WTC11 (cell line): ENCODE measurements around the gene SLIT3. TPM values are rescaled to one million over a fixed set of nuclear protein-coding genes. Genes with fewer than 3 reads are reported as not detected.
A peak's percentile ranks its signal among the peaks of the same experiment; 100 is the strongest.

Experiments used
- ATAC-seq: fragments of 200-7000 bp; cut with Tn5 transposase; 2 replicates; pipeline ENCODE4 v1.10.0; 2021; ENCODE audit warnings: mild to moderate bottlenecking, moderate library complexity
- CTCF ChIA-PET: fragments of 300-600 bp; sonication (Branson Sonifier 250); formaldehyde crosslinking; loops from one replicate; lab custom pipeline; 2021; ENCODE audit warnings: antibody characterized with exemption; lab: Charles Lee
- POLR2A ChIA-PET: fragments of 350-600 bp; sonication (Branson Sonifier 250); formaldehyde crosslinking; loops from one replicate; lab custom pipeline; 2021; ENCODE audit warnings: antibody characterized with exemption; lab: Charles Lee
- DNase-seq: peaks from one replicate; pipeline ENCODE4 v3.0.0; 2021; ENCODE audit warnings: low spot score
- H3K27ac Mint-ChIP-seq: 2 replicates; pipeline ENCODE4 v1.8.0; 2021; ENCODE audit warnings: mixed read lengths
- H3K27me3 Mint-ChIP-seq: 2 replicates; pipeline ENCODE4 v1.8.0; 2021; ENCODE audit warnings: low read depth, mild to moderate bottlenecking, moderate library complexity, mixed read lengths
- H3K36me3 Mint-ChIP-seq: 2 replicates; pipeline ENCODE4 v1.8.0; 2021; ENCODE audit warnings: mixed read lengths
- H3K4me1 Mint-ChIP-seq: 2 replicates; pipeline ENCODE4 v1.8.0; 2022; ENCODE audit warnings: mixed read lengths
- H3K4me3 Mint-ChIP-seq: 2 replicates; pipeline ENCODE4 v1.8.0; 2021; ENCODE audit warnings: mild to moderate bottlenecking, moderate library complexity, mixed read lengths
- H3K9me3 Mint-ChIP-seq: 2 replicates; pipeline ENCODE4 v1.8.0; 2021; ENCODE audit warnings: mixed read lengths
- CREB1 ChIP-seq: sonication (generic); formaldehyde crosslinking; IDR thresholded peaks from 2 replicates; pipeline ENCODE4 v1.8.0; 2023; ENCODE audit warnings: mild to moderate bottlenecking, missing genetic modification reagents
- CREM ChIP-seq: sonication (generic); formaldehyde crosslinking; IDR thresholded peaks from 2 replicates; pipeline ENCODE4 v1.8.1; 2022; ENCODE audit warnings: mild to moderate bottlenecking, missing genetic modification reagents, moderate library complexity
- E2F5 ChIP-seq: sonication (generic); formaldehyde crosslinking; IDR thresholded peaks from 2 replicates; pipeline ENCODE4 v1.8.1; 2022; ENCODE audit warnings: mild to moderate bottlenecking, moderate library complexity, missing genetic modification reagents
- ERG ChIP-seq: fragments of 250-450 bp; sonication (Bioruptor Pico); IDR thresholded peaks from 2 replicates; pipeline ENCODE4 v1.8.0; 2021; ENCODE audit warnings: mild to moderate bottlenecking
- GTF2I ChIP-seq: fragments of 250-450 bp; sonication (Bioruptor Pico); conservative IDR thresholded peaks from 2 replicates; pipeline ENCODE4 v1.4.0; 2021; ENCODE audit warnings: mild to moderate bottlenecking
- KAT7 ChIP-seq: sonication (generic); formaldehyde crosslinking; IDR thresholded peaks from 2 replicates; pipeline ENCODE4 v1.8.1; 2023; ENCODE audit warnings: missing genetic modification reagents, mild to moderate bottlenecking, borderline replicate concordance
- MAX ChIP-seq: sonication (generic); formaldehyde crosslinking; IDR thresholded peaks from 2 replicates; pipeline ENCODE4 v1.8.0; 2022; ENCODE audit warnings: mild to moderate bottlenecking, missing genetic modification reagents
- NFATC4 ChIP-seq: fragments of 250-450 bp; sonication (Bioruptor Pico); IDR thresholded peaks from 2 replicates; pipeline ENCODE4 v1.9.0; 2021; ENCODE audit warnings: mild to moderate bottlenecking
- NFYB ChIP-seq: sonication (generic); formaldehyde crosslinking; conservative IDR thresholded peaks from 2 replicates; pipeline ENCODE4 v1.8.0; 2022; ENCODE audit warnings: low read depth, missing genetic modification reagents
- NR3C1 ChIP-seq: sonication (generic); formaldehyde crosslinking; conservative IDR thresholded peaks from 2 replicates; pipeline ENCODE4 v1.8.1; 2023; ENCODE audit warnings: low read depth, mild to moderate bottlenecking, missing genetic modification reagents
- OVOL2 ChIP-seq: fragments of 250-450 bp; sonication (Bioruptor Pico); IDR thresholded peaks from 2 replicates; pipeline ENCODE4 v1.9.0; 2021; ENCODE audit warnings: mild to moderate bottlenecking, borderline replicate concordance
- RELA ChIP-seq: sonication (generic); formaldehyde crosslinking; IDR thresholded peaks from 2 replicates; pipeline ENCODE4 v1.8.1; 2022; ENCODE audit warnings: missing genetic modification reagents, mild to moderate bottlenecking, borderline replicate concordance
- SMAD3 ChIP-seq: sonication (generic); formaldehyde crosslinking; IDR thresholded peaks from 2 replicates; pipeline ENCODE4 v1.8.0; 2022; ENCODE audit warnings: missing genetic modification reagents, mild to moderate bottlenecking, borderline replicate concordance
- SMAD4 ChIP-seq: sonication (generic); formaldehyde crosslinking; IDR thresholded peaks from 2 replicates; pipeline ENCODE4 v1.8.0; 2022; ENCODE audit warnings: mild to moderate bottlenecking, missing genetic modification reagents
- TCF7 ChIP-seq: sonication (generic); formaldehyde crosslinking; IDR thresholded peaks from 2 replicates; pipeline ENCODE4 v1.8.0; 2022; ENCODE audit warnings: mild to moderate bottlenecking, low read depth, missing genetic modification reagents, moderate library complexity
- TEAD4 ChIP-seq: sonication (generic); formaldehyde crosslinking; IDR thresholded peaks from 2 replicates; pipeline ENCODE4 v1.8.0; 2022; ENCODE audit warnings: mild to moderate bottlenecking, missing genetic modification reagents
- ZMAT4 ChIP-seq: fragments of 250-450 bp; sonication (Bioruptor Pico); IDR thresholded peaks from 2 replicates; pipeline ENCODE4 v1.9.0; 2021; ENCODE audit warnings: mild to moderate bottlenecking
- ZNF396 ChIP-seq: fragments of 250-450 bp; sonication (Bioruptor Pico); IDR thresholded peaks from 2 replicates; pipeline ENCODE4 v1.8.0; 2021; ENCODE audit warnings: mild to moderate bottlenecking, moderate library complexity, borderline replicate concordance
- ZNF423 ChIP-seq: fragments of 250-450 bp; sonication (Bioruptor Pico); IDR thresholded peaks from 2 replicates; pipeline ENCODE4 v2.1.2; 2022; ENCODE audit warnings: mild to moderate bottlenecking, moderate library complexity
- total RNA-seq: library from RNA; stranded (reverse); gene quantifications from 3 replicates; pipeline ENCODE4 v1.2.3, GENCODE V29; 2021
- TF ChIP-seq, protein P1 (sequence below): fragments of 250-450 bp; sonication (Bioruptor Pico); IDR thresholded peaks from 2 replicates; pipeline ENCODE4 v1.9.0; 2021; ENCODE audit warnings: mild to moderate bottlenecking, borderline replicate concordance
- TF ChIP-seq, protein P2 (sequence below): sonication (generic); formaldehyde crosslinking; IDR thresholded peaks from 2 replicates; pipeline ENCODE4 v1.8.1; 2023; ENCODE audit warnings: mild to moderate bottlenecking, moderate library complexity, missing genetic modification reagents

SLIT3 gene
- total RNA-seq, 1 experiment from 2014 or later, result 1.9 TPM

GRCh38 chr5:168879331-168879730 lies 421.6 kb downstream of the SLIT3 start (continued):
- TF ChIP-seq MAX (CRISPR knock-in tag) (no peak), CREM (no peak), NR3C1 (CRISPR knock-in tag) (no peak), E2F5 (no peak), ZMAT4 (CRISPR knock-in tag) (no peak), ZNF423 (no peak), NFATC4 (no peak)

GRCh38 chr5:168878135-168878745 lies 422.7 kb downstream of the SLIT3 start:
- TF ChIP-seq SMAD4 (CRISPR knock-in tag) (no peak), RELA (no peak), SMAD3 (CRISPR knock-in tag) (no peak), CREB1 (no peak), TCF7 (CRISPR knock-in tag) (no peak), KAT7 (CRISPR knock-in tag) (no peak), ZNF396 (no peak), NFYB (no peak)
- TF ChIP-seq, protein P1, sequence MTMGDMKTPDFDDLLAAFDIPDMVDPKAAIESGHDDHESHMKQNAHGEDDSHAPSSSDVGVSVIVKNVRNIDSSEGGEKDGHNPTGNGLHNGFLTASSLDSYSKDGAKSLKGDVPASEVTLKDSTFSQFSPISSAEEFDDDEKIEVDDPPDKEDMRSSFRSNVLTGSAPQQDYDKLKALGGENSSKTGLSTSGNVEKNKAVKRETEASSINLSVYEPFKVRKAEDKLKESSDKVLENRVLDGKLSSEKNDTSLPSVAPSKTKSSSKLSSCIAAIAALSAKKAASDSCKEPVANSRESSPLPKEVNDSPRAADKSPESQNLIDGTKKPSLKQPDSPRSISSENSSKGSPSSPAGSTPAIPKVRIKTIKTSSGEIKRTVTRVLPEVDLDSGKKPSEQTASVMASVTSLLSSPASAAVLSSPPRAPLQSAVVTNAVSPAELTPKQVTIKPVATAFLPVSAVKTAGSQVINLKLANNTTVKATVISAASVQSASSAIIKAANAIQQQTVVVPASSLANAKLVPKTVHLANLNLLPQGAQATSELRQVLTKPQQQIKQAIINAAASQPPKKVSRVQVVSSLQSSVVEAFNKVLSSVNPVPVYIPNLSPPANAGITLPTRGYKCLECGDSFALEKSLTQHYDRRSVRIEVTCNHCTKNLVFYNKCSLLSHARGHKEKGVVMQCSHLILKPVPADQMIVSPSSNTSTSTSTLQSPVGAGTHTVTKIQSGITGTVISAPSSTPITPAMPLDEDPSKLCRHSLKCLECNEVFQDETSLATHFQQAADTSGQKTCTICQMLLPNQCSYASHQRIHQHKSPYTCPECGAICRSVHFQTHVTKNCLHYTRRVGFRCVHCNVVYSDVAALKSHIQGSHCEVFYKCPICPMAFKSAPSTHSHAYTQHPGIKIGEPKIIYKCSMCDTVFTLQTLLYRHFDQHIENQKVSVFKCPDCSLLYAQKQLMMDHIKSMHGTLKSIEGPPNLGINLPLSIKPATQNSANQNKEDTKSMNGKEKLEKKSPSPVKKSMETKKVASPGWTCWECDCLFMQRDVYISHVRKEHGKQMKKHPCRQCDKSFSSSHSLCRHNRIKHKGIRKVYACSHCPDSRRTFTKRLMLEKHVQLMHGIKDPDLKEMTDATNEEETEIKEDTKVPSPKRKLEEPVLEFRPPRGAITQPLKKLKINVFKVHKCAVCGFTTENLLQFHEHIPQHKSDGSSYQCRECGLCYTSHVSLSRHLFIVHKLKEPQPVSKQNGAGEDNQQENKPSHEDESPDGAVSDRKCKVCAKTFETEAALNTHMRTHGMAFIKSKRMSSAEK (CRISPR knock-in tag), result no peak
- ChIA-PET POLR2A (no interaction called here), CTCF (interaction anchor here (0.6 kb wide), 1 partner anchor 138 kb away, joined by 4 read pairs; no protein-coding TSS in a partner anchor)
- no peak for DNase-seq
- no peaks in the 10 kb centered on the region for H3K9me3 Mint-ChIP-seq
- no peaks in the 10 kb centered on the region for H3K36me3 Mint-ChIP-seq
- H3K4me1 Mint-ChIP-seq, result peaks cover 54% of the 10 kb centered on the region
- H3K27ac Mint-ChIP-seq, result no peak overlapping the region
- no peak for ATAC-seq
- H3K4me3 Mint-ChIP-seq, result no peak overlapping the region
- H3K27me3 Mint-ChIP-seq, result no peaks in the 10 kb centered on the region; the same call in none of the 2 replicates

GRCh38 chr5:168877132-168877892 lies 423.6 kb downstream of the SLIT3 start:
- peaks cover 48% of the 10 kb centered on the region for H3K4me1 Mint-ChIP-seq
- no peaks in the 10 kb centered on the region for H3K9me3 Mint-ChIP-seq
- ChIA-PET POLR2A (no interaction called here), CTCF (no interaction called here)
- no peak for TF ChIP-seq TEAD4 (CRISPR knock-in tag)
- 0 out of 2 replicates have a peak, but pooled peaks have one; percentile 52 for TF ChIP-seq GTF2I (CRISPR knock-in tag)
- TF ChIP-seq OVOL2, result no peak
- no peak for TF ChIP-seq ERG
- TF ChIP-seq, protein P2, sequence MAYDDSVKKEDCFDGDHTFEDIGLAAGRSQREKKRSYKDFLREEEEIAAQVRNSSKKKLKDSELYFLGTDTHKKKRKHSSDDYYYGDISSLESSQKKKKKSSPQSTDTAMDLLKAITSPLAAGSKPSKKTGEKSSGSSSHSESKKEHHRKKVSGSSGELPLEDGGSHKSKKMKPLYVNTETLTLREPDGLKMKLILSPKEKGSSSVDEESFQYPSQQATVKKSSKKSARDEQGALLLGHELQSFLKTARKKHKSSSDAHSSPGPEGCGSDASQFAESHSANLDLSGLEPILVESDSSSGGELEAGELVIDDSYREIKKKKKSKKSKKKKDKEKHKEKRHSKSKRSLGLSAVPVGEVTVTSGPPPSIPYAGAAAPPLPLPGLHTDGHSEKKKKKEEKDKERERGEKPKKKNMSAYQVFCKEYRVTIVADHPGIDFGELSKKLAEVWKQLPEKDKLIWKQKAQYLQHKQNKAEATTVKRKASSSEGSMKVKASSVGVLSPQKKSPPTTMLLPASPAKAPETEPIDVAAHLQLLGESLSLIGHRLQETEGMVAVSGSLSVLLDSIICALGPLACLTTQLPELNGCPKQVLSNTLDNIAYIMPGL (CRISPR knock-in tag), result no peak
- no peak for DNase-seq
- H3K36me3 Mint-ChIP-seq, result no peaks in the 10 kb centered on the region
- H3K4me3 Mint-ChIP-seq, result no peak overlapping the region
- no peaks in the 10 kb centered on the region; the same call in 1 of the 2 replicates for H3K27me3 Mint-ChIP-seq
- no peak overlapping the region for H3K27ac Mint-ChIP-seq
- ATAC-seq, result no peak
